ENCODE measurements around the gene MAN2B1.
A peak's percentile ranks its signal among the peaks of the same experiment; 100 is the strongest.
"Not testable (repeated sequence)": the region's sequence is repeated elsewhere in the genome, so short reads cannot be mapped to it uniquely, and the experiment has no call there.

MAN2B1 gene

DNA sequence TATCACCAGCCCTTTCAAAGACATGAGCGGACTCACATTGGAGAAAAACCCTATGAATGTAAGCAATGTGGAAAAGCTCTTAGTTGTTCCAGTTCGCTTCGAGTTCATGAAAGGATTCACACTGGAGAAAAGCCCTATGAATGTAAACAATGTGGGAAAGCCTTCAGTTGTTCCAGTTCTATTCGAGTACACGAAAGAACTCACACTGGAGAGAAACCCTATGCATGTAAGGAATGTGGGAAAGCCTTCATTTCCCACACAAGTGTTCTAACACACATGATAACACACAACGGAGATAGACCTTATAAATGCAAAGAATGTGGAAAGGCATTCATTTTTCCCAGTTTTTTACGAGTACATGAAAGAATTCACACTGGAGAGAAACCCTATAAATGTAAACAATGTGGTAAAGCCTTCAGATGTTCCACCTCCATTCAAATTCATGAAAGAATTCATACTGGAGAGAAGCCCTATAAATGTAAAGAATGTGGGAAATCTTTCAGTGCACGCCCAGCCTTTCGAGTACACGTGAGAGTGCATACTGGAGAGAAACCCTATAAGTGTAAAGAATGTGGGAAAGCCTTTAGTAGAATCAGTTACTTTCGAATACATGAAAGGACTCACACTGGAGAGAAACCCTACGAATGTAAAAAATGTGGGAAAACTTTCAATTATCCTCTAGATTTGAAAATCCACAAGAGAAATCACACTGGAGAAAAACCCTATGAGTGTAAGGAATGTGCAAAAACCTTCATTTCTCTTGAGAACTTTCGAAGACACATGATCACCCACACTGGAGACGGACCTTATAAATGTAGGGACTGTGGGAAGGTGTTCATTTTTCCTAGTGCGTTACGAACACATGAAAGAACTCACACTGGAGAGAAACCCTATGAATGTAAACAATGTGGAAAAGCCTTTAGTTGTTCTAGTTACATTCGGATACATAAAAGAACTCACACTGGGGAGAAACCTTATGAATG lies 38.2 kb downstream of the MAN2B1 start:
- ATAC-seq = no peak
- DNase-seq = no peak
- Mint-ChIP-seq H3K4me3 (no peak overlapping the region), H3K9me3 (peaks cover 14 to 17% of the 10 kb centered on the region in 2 donors), H3K27me3 (no peaks in the 10 kb centered on the region), H3K4me1 (peaks cover 5% of the 10 kb centered on the region), H3K27ac (no peak overlapping the region)

DNA sequence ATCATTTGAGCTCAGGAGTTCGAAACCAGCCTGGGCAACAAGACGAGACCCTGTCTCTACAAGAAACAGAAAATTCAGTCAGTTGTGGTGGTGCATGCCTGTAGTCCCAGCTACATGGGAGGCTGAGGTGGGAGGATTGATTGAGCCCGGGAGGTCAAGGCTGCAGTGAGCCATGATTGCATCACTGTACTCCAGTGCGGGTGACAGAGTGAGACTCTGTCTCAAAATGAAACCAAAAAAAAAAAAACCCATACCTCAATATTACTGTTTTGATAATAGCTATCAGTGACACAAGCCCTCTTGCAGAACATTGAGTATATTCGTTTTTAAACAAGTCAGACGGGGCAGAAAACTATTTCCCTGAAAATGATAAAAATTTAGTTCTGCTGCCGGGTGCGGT lies 39.6 kb downstream of the MAN2B1 start:
- Mint-ChIP-seq H3K4me3 (no peak overlapping the region), H3K27me3 (no peaks in the 10 kb centered on the region), H3K9me3 (peaks cover 14 to 17% of the 10 kb centered on the region in 2 donors), H3K27ac (peak overlapping the region in 1 of 2 donors; percentile 82), H3K4me1 (peaks cover 5% of the 10 kb centered on the region)
- ATAC-seq (peak; percentile 37), DNase-seq (no peak)

DNA sequence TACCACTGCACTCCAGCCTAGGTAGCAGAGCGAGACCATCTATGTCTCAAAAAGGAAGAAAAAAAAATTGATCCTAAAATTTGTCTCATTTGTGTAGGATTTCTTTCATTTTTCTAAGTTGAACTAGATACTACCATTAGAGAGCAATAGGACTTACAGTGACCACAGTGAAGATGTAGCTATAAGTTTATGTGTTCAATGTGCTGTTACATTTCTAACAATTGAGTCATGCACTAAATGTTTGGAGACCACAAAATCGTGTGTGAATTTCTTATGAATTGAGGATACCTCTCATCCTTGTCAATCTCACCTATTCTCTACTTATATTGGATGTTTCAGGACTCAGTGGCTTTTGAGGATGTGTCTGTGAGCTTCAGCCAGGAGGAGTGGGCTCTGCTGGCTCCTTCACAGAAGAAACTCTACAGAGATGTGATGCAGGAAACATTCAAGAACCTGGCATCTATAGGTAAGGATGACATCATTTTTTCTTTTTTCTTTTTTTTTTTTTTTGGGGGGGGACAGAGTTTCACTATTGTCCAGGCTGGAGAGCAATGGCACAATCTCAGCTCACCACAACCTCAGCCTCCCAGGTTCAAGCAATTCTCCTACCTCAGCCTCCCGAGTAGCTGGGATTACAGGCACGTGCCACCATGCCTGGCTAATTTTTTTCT lies 43.0 kb downstream of the MAN2B1 start:
- no peak overlapping the region for H3K27ac Mint-ChIP-seq
- H3K4me3 Mint-ChIP-seq = no peak overlapping the region
- DNase-seq (no peak), ATAC-seq (no peak)
- peaks cover 7% of the 10 kb centered on the region for H3K4me1 Mint-ChIP-seq
- H3K27me3 Mint-ChIP-seq = no peaks in the 10 kb centered on the region
- peaks cover 8% of the 10 kb centered on the region in 2 donors for H3K9me3 Mint-ChIP-seq

DNA sequence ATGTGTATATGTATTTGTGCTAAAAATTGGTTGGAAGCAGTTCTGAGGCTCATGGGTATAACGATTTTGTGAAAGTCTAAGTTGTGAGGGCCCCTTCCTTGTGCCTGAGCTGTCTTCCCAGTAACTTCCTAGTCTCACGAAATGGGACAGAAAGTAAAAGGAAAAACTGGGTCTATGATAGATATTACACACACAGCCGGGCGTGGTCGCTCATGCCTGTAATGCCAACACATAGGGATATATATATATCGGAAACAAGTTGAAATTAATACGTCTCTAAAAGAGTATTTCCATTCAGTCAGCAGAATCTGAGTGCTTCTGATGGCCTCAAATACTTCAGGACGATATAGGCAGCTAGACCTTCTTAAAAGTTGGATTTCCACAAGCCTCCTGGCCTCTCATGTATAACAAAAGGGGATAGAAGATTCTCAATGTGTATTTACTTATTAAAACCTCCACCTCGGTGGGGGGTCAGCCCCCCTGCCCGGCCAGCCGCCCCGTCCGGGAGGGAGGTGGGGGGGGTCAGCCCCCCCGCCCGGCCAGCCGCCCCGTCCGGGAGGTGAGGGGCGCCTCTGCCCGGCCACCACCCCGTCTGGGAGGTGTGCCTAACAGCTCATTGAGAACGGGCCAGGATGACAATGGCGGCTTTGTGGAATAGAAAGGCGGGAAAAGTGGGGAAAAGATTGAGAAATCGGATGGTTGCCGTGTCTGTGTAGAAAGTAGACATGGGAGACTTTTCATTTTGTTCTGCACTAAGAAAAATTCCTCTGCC lies 45.1 kb downstream of the MAN2B1 start:
- H3K4me1 Mint-ChIP-seq = peaks cover 15% of the 10 kb centered on the region
- not testable (repeated sequence) for H3K27ac Mint-ChIP-seq, ATAC-seq, DNase-seq, H3K9me3 Mint-ChIP-seq, H3K27me3 Mint-ChIP-seq, H3K4me3 Mint-ChIP-seq

DNA sequence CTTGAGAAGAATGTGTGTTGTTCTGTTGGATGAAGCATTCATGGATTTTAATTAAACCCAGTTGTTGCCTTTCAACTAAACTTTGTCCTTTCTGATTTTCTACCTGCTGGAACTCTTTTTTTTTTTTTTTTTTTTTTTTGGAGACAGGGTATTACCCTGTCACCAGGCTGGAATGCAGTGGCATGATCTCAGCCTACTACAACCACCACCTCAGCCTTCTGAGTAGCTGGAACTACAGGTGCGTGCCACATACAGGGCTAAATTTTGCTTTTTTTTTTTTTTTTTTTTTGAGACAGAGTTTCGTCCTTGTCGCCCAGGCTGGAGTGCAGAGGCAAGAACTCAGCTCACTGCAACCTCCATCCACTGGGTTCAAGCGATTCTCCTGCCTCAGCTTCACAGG lies 48.9 kb downstream of the MAN2B1 start:
- no peak overlapping the region for H3K4me3 Mint-ChIP-seq
- no peak for ATAC-seq
- no peaks in the 10 kb centered on the region for H3K9me3 Mint-ChIP-seq
- H3K27me3 Mint-ChIP-seq = no peaks in the 10 kb centered on the region
- no peak for DNase-seq
- peak overlapping the region in 1 of 2 donors; percentile 48 for H3K27ac Mint-ChIP-seq
- peaks cover 43% of the 10 kb centered on the region for H3K4me1 Mint-ChIP-seq

DNA sequence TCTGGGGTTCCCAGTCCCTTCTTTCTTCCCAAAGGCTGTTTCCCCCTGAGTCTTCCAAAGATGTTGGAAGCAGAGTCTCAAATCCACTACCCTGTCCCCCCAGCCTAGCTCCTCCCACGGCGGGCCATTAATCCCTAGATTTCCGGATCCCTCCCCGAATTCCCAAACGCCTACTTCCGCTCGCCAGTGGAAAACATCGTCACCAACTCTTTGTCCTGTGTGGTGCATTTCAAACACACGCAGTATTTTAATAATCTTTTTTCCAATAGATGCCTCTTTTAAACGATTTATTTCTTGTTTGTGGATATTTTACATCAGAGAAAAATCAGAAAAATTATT lies 55.2 kb downstream of the MAN2B1 start:
- H3K27me3 Mint-ChIP-seq = no peaks in the 10 kb centered on the region
- peak overlapping the region; percentile 99 to 100 for H3K4me3 Mint-ChIP-seq
- peaks cover 40% of the 10 kb centered on the region for H3K4me1 Mint-ChIP-seq
- DNase-seq (no peak), ATAC-seq (no peak)
- no peaks in the 10 kb centered on the region for H3K9me3 Mint-ChIP-seq
- H3K27ac Mint-ChIP-seq = peak overlapping the region; percentile 97 to 98

DNA sequence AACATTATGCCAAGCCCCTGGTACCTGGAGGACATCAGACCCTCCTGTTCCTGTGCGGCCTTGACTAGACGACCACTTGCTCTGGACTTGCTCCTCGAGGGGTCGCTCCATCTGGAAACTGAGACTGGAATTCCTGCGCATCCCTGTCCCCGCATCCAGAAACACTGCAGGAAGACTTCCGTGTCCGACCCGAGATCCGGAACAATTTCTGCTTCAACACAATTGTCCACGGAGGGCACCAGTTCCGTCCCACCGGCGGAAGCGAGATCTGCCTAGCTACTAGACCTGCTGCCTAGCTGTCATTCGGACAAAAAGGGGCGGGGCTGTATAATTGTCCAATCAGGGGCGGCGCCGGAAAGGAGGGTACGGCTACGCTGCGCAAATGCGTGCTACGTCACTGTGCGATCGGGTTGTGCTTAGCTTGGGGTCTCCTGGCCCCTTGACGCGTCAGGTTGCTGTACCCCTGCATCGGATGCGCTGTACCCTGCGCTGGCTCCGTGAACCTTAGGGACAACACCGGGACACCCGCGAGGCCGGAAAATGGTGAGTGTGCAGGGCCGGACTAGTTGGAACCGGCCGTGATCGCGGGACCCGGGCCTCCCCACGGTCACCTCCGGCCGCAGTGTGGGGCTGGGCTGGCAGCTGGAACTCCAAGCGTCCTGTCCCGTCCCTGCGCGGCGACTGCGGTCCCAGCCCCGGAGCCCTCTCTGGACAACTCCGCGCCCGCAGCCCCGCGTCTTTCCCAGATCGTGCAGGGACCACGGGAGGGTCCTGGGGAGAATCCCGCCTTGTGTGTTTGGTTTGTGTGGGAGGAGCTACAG lies 55.8 kb downstream of the MAN2B1 start, which contains the start of the genes ZNF490 and ZNF791:
ZNF490 (minus strand) TSS at position 274 of the 821 bp plus-strand sequence; CDS start at position 141, 133 bp downstream.
ZNF791 (plus strand) TSS at position 381 of the 821 bp plus-strand sequence; CDS start at position 541, 160 bp downstream.
- peak; percentile 95 for ATAC-seq
- Mint-ChIP-seq H3K9me3 (no peaks in the 10 kb centered on the region), H3K27ac (peak within 1 kb of the TSS; percentile 98), H3K4me1 (peaks cover 35% of the 10 kb centered on the region), H3K4me3 (peak within 1 kb of the TSS; percentile 99 to 100), H3K27me3 (no peaks in the 10 kb centered on the region)
- peak; percentile 95 to 97 for DNase-seq

DNA sequence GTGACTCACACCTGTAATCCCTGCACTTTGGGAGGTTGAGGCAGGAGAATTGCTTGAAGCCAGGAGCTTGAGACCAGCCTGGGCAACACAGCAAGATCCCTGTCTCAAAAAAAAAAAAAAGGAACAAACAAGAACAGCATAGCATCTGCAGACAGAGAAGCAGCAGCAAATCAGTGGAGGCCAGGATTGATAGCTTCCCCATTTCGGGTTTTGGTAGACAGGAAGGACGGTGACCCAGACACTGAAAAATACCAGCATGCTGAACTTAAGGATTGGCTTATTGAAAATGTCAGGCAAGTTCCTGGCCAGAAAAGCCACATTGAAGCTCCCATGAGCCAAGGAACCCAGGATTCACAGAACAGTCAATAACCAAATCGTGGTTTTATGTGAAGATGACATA lies 58.9 kb downstream of the MAN2B1 start:
- DNase-seq (no peak), ATAC-seq (no peak)
- Mint-ChIP-seq H3K4me3 (no peak overlapping the region), H3K27me3 (no peaks in the 10 kb centered on the region), H3K4me1 (peaks cover 27% of the 10 kb centered on the region), H3K27ac (no peak overlapping the region), H3K9me3 (no peaks in the 10 kb centered on the region)

DNA sequence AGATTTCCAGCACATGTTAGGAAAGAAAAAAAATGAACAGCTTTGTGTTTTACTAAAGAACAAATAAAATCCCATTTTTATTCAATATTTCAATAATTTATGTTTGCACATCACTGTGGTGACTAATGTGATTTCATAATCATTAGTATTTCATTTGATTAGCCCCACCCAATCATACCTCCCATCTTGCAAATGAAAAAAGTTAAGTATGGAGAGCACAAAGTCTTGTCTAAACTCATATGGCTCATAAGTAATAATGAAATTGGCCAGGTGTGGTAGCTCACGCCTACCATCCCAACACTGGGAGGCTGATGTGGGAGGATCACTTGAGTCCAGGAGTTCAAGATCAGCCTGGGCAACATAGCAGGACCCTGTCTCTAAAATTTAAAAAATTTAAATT lies 59.7 kb downstream of the MAN2B1 start:
- Mint-ChIP-seq H3K27ac (no peak overlapping the region), H3K27me3 (no peaks in the 10 kb centered on the region), H3K9me3 (no peaks in the 10 kb centered on the region), H3K4me1 (peaks cover 25% of the 10 kb centered on the region), H3K4me3 (no peak overlapping the region)
- ATAC-seq = no peak
- no peak for DNase-seq

DNA sequence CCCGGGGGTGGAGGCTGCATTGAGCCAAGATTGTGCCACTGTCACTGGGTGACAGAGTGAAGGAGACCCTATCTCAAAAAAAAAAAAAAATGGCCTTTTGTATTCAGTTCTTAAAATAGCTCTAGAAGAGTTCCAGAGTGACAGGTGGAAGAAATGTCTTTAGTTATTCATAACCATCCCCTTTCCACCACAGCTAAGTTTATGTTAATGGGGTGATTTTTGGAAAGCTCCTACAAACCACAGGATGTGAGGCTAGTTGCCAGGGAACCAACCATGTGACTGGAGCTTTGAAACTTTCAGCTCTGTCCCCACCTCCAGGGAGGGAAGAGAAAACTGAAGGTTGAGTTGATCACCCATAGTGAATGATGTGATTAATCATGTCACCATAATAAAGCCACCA lies 62.8 kb downstream of the MAN2B1 start:
- H3K4me3 Mint-ChIP-seq = no peak overlapping the region
- DNase-seq (peak; percentile 27 to 74), ATAC-seq (peak; percentile 100)
- H3K4me1 Mint-ChIP-seq = peaks cover 14% of the 10 kb centered on the region
- peak overlapping the region in 1 of 2 donors; percentile 12 for H3K27ac Mint-ChIP-seq
- H3K27me3 Mint-ChIP-seq = no peaks in the 10 kb centered on the region
- H3K9me3 Mint-ChIP-seq = no peaks in the 10 kb centered on the region

DNA sequence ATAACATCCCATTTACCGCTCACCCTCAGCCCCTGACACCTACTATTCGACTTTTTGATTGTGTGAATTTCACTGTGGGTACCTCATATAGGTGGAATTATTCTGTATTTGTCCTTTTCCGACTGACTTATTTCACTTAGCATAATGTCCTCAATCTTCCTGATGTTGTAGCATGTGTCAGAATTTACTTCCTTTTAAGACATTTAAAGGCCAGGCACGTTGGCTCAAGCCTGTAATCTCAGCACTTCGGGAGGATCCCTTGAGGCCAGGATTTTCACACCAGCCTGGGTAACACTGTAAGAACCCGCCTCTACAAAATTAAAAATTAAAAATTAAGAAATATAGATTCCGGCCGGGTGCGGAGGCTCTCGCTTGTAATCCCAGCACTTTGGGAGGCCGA lies 68.9 kb downstream of the MAN2B1 start:
- H3K27me3 Mint-ChIP-seq = no peaks in the 10 kb centered on the region
- H3K9me3 Mint-ChIP-seq = no peaks in the 10 kb centered on the region
- no peaks in the 10 kb centered on the region for H3K4me1 Mint-ChIP-seq
- ATAC-seq = no peak
- DNase-seq = peak in 1 of 2 donors; percentile 4
- no peak overlapping the region for H3K4me3 Mint-ChIP-seq
- no peak overlapping the region for H3K27ac Mint-ChIP-seq

DNA sequence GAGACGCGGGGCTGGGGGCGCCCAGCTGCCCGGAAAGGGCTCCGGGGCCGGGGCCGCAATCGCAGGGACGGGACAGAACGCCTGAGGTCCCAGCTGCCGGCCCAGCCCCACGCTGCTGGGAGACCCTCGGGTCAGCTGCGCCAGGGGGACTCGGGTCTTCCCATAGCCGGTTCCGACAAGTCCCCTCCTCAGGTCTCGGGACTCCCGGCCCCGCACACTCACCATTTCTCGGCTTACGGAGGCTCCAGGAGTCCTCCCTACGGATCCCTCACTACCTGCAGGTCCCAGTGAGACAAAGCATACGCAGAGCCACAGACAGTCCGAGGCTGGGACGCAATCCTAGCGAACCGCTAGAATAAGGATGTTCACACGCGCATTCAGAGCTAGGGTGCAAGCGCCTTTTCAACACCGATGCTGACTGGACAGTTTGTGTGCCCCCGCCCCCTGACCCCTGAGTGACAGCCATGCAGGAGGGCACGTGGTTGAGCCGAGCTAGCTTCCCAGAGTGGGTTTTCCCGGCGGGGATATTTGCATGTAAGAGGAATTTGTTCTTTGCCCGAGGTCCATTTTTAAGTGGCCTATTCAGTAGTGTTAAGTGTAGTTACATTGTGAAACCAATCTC lies 69.5 kb downstream of the MAN2B1 start:
- no peaks in the 10 kb centered on the region for H3K4me1 Mint-ChIP-seq

More for the DNA sequence above, 69.5 kb downstream of the MAN2B1 start:
- Mint-ChIP-seq H3K4me3 (no peak overlapping the region), H3K27ac (no peak overlapping the region), H3K27me3 (no peaks in the 10 kb centered on the region), H3K9me3 (no peaks in the 10 kb centered on the region)
- DNase-seq = peak in 1 of 2 donors; percentile 5
- ATAC-seq = no peak

All from stimulated activated naive CD8-positive, alpha-beta T cell treated with anti-CD3 and anti-CD28 coated beads, Interleukin-15, amount 100 ng/mL, for 72 hours (primary cell).